Measurements from ENCODE around the gene SCYL3.

SCYL3 gene

GRCh38 chr1:169859001-169859400 lies 34.7 kb downstream of the SCYL3 start:
- H3K4me1 ChIP-seq: peaks cover 8% of the 10 kb centered on the region
- no peak overlapping the region for H3K4me2 ChIP-seq
- H3K36me3 ChIP-seq: peaks cover 97% of the 10 kb centered on the region
- H4K20me1 ChIP-seq: no peaks in the 10 kb centered on the region
- no peak overlapping the region for H3K4me3 ChIP-seq
- TF ChIP-seq Cebpa-rat (IDR thresholded peaks at IDR 0.05): no peak
- no peak overlapping the region for H3K9ac ChIP-seq
- no peaks in the 10 kb centered on the region for H3K9me3 ChIP-seq
- H3K27me3 ChIP-seq: no peaks in the 10 kb centered on the region
- no peak overlapping the region for H3K27ac ChIP-seq

- peaks cover 8% of the 10 kb centered on the region for H3K4me1 ChIP-seq
- H3K27ac ChIP-seq: no peak overlapping the region
- peaks cover 97% of the 10 kb centered on the region for H3K36me3 ChIP-seq
- no peak overlapping the region for H3K4me3 ChIP-seq
- no peaks in the 10 kb centered on the region for H3K27me3 ChIP-seq
- TF ChIP-seq Cebpa-rat (IDR thresholded peaks at IDR 0.05): no peak
- H3K9me3 ChIP-seq: no peaks in the 10 kb centered on the region
- no peaks in the 10 kb centered on the region for H4K20me1 ChIP-seq
- no peak overlapping the region for H3K9ac ChIP-seq
- no peak overlapping the region for H3K4me2 ChIP-seq
These were observed 35.2 kb downstream of the SCYL3 start for GRCh38 chr1:169858467-169858866.

GRCh38 chr1:169853341-169853740 lies 40.4 kb downstream of the SCYL3 start:
- H3K36me3 ChIP-seq: peaks cover 91% of the 10 kb centered on the region
- H3K9me3 ChIP-seq: no peaks in the 10 kb centered on the region
- no peaks in the 10 kb centered on the region for H3K4me1 ChIP-seq
- TF ChIP-seq Cebpa-rat (IDR thresholded peaks at IDR 0.05): no peak
- no peak overlapping the region for H3K9ac ChIP-seq
- H3K27ac ChIP-seq: no peak overlapping the region
- no peaks in the 10 kb centered on the region for H4K20me1 ChIP-seq
- no peaks in the 10 kb centered on the region for H3K27me3 ChIP-seq
- H3K4me3 ChIP-seq: no peak overlapping the region
- H3K4me2 ChIP-seq: no peak overlapping the region

GRCh38 chr1:169849346-169850022 lies 44.2 kb downstream of the SCYL3 start:
- Histone ChIP-seq H3K36me3 (peaks cover 82% of the 10 kb centered on the region), H3K27me3 (no peaks in the 10 kb centered on the region), H3K4me1 (no peaks in the 10 kb centered on the region), H3K4me3 (no peak overlapping the region), H3K4me2 (no peak overlapping the region), H3K9ac (no peak overlapping the region), H3K9me3 (no peaks in the 10 kb centered on the region), H4K20me1 (no peaks in the 10 kb centered on the region), H3K27ac (no peak overlapping the region)
- no peak for TF ChIP-seq Cebpa-rat (IDR thresholded peaks at IDR 0.05)

GRCh38 chr1:169848456-169848855 lies 45.2 kb downstream of the SCYL3 start:
- no peaks in the 10 kb centered on the region for H3K9me3 ChIP-seq
- no peak overlapping the region for H3K4me2 ChIP-seq
- no peak for TF ChIP-seq Cebpa-rat (IDR thresholded peaks at IDR 0.05)
- H3K9ac ChIP-seq: no peak overlapping the region
- H3K4me1 ChIP-seq: no peaks in the 10 kb centered on the region
- H3K27ac ChIP-seq: no peak overlapping the region
- H4K20me1 ChIP-seq: no peaks in the 10 kb centered on the region
- peaks cover 82% of the 10 kb centered on the region for H3K36me3 ChIP-seq
- no peak overlapping the region for H3K4me3 ChIP-seq
- no peaks in the 10 kb centered on the region for H3K27me3 ChIP-seq

GRCh38 chr1:169844941-169845608 lies 48.6 kb downstream of the SCYL3 start:
- Histone ChIP-seq H3K4me2 (no peak overlapping the region), H3K27ac (no peak overlapping the region), H3K9ac (no peak overlapping the region), H3K36me3 (peaks cover 82% of the 10 kb centered on the region), H3K9me3 (no peaks in the 10 kb centered on the region), H3K4me1 (no peaks in the 10 kb centered on the region), H4K20me1 (no peaks in the 10 kb centered on the region), H3K4me3 (no peak overlapping the region), H3K27me3 (no peaks in the 10 kb centered on the region)
- no peak for TF ChIP-seq Cebpa-rat (IDR thresholded peaks at IDR 0.05)

- Histone ChIP-seq H3K27me3 (no peaks in the 10 kb centered on the region), H3K36me3 (peaks cover 78% of the 10 kb centered on the region), H3K4me2 (no peak overlapping the region), H3K9me3 (peaks cover 10% of the 10 kb centered on the region; the same call in 1 of the 2 replicates), H3K4me1 (no peaks in the 10 kb centered on the region), H4K20me1 (no peaks in the 10 kb centered on the region), H3K4me3 (no peak overlapping the region), H3K27ac (no peak overlapping the region), H3K9ac (no peak overlapping the region)
- no peak for TF ChIP-seq Cebpa-rat (IDR thresholded peaks at IDR 0.05)
These were observed 54.8 kb downstream of the SCYL3 start for GRCh38 chr1:169838942-169839341.

GRCh38 chr1:169836198-169836597 lies 57.5 kb downstream of the SCYL3 start:
- peaks cover 78% of the 10 kb centered on the region for H3K36me3 ChIP-seq
- H3K27ac ChIP-seq: no peak overlapping the region
- no peaks in the 10 kb centered on the region for H3K27me3 ChIP-seq
- H3K4me1 ChIP-seq: no peaks in the 10 kb centered on the region
- no peak for TF ChIP-seq Cebpa-rat (IDR thresholded peaks at IDR 0.05)
- no peak overlapping the region for H3K4me3 ChIP-seq
- no peak overlapping the region for H3K4me2 ChIP-seq
- no peaks in the 10 kb centered on the region for H4K20me1 ChIP-seq
- peaks cover 10% of the 10 kb centered on the region; the same call in 1 of the 2 replicates for H3K9me3 ChIP-seq
- no peak overlapping the region for H3K9ac ChIP-seq

- no peak overlapping the region for H3K27ac ChIP-seq
- H3K4me1 ChIP-seq: no peaks in the 10 kb centered on the region
- no peak overlapping the region for H3K4me2 ChIP-seq
These were observed 58.0 kb downstream of the SCYL3 start for GRCh38 chr1:169835647-169836046.

GRCh38 chr1:169834869-169835268 lies 58.8 kb downstream of the SCYL3 start:
- Histone ChIP-seq H3K36me3 (peaks cover 72% of the 10 kb centered on the region), H3K9me3 (peaks cover 10% of the 10 kb centered on the region; the same call in 1 of the 2 replicates), H4K20me1 (no peaks in the 10 kb centered on the region), H3K4me3 (no peak overlapping the region), H3K4me2 (no peak overlapping the region), H3K4me1 (no peaks in the 10 kb centered on the region), H3K27ac (no peak overlapping the region), H3K9ac (no peak overlapping the region), H3K27me3 (no peaks in the 10 kb centered on the region)
- no peak for TF ChIP-seq Cebpa-rat (IDR thresholded peaks at IDR 0.05)

More at GRCh38 chr1:169835647-169836046, 58.0 kb downstream of the SCYL3 start:
- no peak for TF ChIP-seq Cebpa-rat (IDR thresholded peaks at IDR 0.05)
- Histone ChIP-seq H3K9me3 (peaks cover 10% of the 10 kb centered on the region; the same call in 1 of the 2 replicates), H3K27me3 (no peaks in the 10 kb centered on the region), H4K20me1 (no peaks in the 10 kb centered on the region), H3K36me3 (peaks cover 73% of the 10 kb centered on the region), H3K4me3 (no peak overlapping the region), H3K9ac (no peak overlapping the region)

Data from BLaER1 (cell line).